ENCODE measurements around the gene OXNAD1.

Gene OXNAD1

GRCh38 chr3:16264708-16265454 is at the start of gene OXNAD1, which contains the start of gene DPH3:
OXNAD1 (plus strand) TSS chr3:16265212; CDS start chr3:16270953, 5,741 bp downstream.
DPH3 (minus strand) TSS chr3:16264943; CDS start chr3:16264876, 67 bp downstream.
- DNase-seq = peak; percentile 100

GRCh38 chr3:16216373-16216935 is 48.6 kb upstream of the OXNAD1 start:
- DNase-seq = no peak

GRCh38 chr3:16219777-16220176 is 45.2 kb upstream of the OXNAD1 start:
- DNase-seq = no peak

GRCh38 chr3:16221990-16222389 is 43.0 kb upstream of the OXNAD1 start:
- no peak for DNase-seq

GRCh38 chr3:16222547-16222946 is 42.5 kb upstream of the OXNAD1 start:
- no peak for DNase-seq

GRCh38 chr3:16224325-16224724 is 40.7 kb upstream of the OXNAD1 start:
- no peak for DNase-seq

- DNase-seq = no peak
These were observed 37.4 kb upstream of the OXNAD1 start for GRCh38 chr3:16227566-16227965.

GRCh38 chr3:16229681-16230080 is 35.3 kb upstream of the OXNAD1 start:
- no peak for DNase-seq

- DNase-seq = no peak
These were observed 33.0 kb upstream of the OXNAD1 start for GRCh38 chr3:16231983-16232382.

GRCh38 chr3:16233806-16234205 is 31.2 kb upstream of the OXNAD1 start:
- no peak for DNase-seq

GRCh38 chr3:16234281-16234680 is 30.7 kb upstream of the OXNAD1 start:
- no peak for DNase-seq

- DNase-seq = peak; percentile 7
These were observed 28.9 kb upstream of the OXNAD1 start for GRCh38 chr3:16236030-16236639.

GRCh38 chr3:16236856-16237393 is 28.1 kb upstream of the OXNAD1 start:
- DNase-seq = no peak

- no peak for DNase-seq
These were observed 25.8 kb upstream of the OXNAD1 start for GRCh38 chr3:16239086-16239770.

- DNase-seq = no peak
These were observed 25.2 kb upstream of the OXNAD1 start for GRCh38 chr3:16239780-16240179.

- DNase-seq = no peak
These were observed 24.6 kb upstream of the OXNAD1 start for GRCh38 chr3:16240229-16241023.

- no peak for DNase-seq
These were observed 23.8 kb upstream of the OXNAD1 start for GRCh38 chr3:16241225-16241624.

GRCh38 chr3:16242177-16242576 is 22.8 kb upstream of the OXNAD1 start:
- peak; percentile 13 for DNase-seq

- no peak for DNase-seq
These were observed 21.1 kb upstream of the OXNAD1 start for GRCh38 chr3:16243706-16244490.

- DNase-seq = no peak
These were observed 19.4 kb upstream of the OXNAD1 start for GRCh38 chr3:16245609-16246008.

- peak; percentile 95 for DNase-seq
These were observed 17.5 kb upstream of the OXNAD1 start for GRCh38 chr3:16247282-16248061.
